HEK293 (cell line): ENCODE measurements around the gene SMO.
"Not testable (repeated sequence)": the region's sequence is repeated elsewhere in the genome, so short reads cannot be mapped to it uniquely, and the experiment has no call there.

Source experiments
- CTCF ChIA-PET: fragments of 350-600 bp; formaldehyde crosslinking; extraction: SDS; loops from one replicate; lab custom pipeline; 2021; ENCODE audit warnings: antibody characterized with exemption; lab: Yijun Ruan, JAX
- POLR2A ChIA-PET: fragments of 300-600 bp; formaldehyde crosslinking; extraction: SDS; loops from one replicate; lab custom pipeline; 2020; ENCODE audit warnings: antibody characterized with exemption, inconsistent platforms; lab: Yijun Ruan, JAX
- H3K27ac ChIP-seq: fragments of 200-500 bp; sonication (Bioruptor generic); 2 replicates; pipeline ENCODE4 v1.5.1; 2014; ENCODE audit warnings: low read depth, low read length, control low read depth, inconsistent platforms; ENCODE audit errors: extremely low read depth
- H3K36me3 ChIP-seq, 2 experiments: fragments of 200-500 bp in 1 of 2; sonication (Bioruptor generic) in 1 of 2; 1 replicate in 1 of 2; 2 replicates in 1 of 2; pipeline ENCODE4 v1.5.1; 2014 to 2017; ENCODE audit warnings: inconsistent platforms in 2 of 2, low read length in 2 of 2; ENCODE audit not compliant: control insufficient read depth in 2 of 2, insufficient read depth in 1 of 2
- H3K4me1 ChIP-seq: fragments of 200-500 bp; sonication (Bioruptor generic); 2 replicates; pipeline ENCODE4 v1.5.1; 2014; ENCODE audit warnings: mild to moderate bottlenecking, low read length, inconsistent platforms; ENCODE audit not compliant: control insufficient read depth, insufficient read depth
- H3K4me3 ChIP-seq: 2 replicates; pipeline ENCODE4 v1.5.1; 2011; ENCODE audit warnings: low read depth, mild to moderate bottlenecking, control low read depth, low read length, moderate library complexity
- H3K9me3 ChIP-seq: fragments of 200-500 bp; sonication (Bioruptor generic); 2 replicates; pipeline ENCODE4 v1.5.1; 2014; ENCODE audit warnings: low read depth, low read length, inconsistent platforms; ENCODE audit not compliant: control insufficient read depth, insufficient read depth
- GLIS2 ChIP-seq: fragments of 450-650 bp; formaldehyde crosslinking; IDR thresholded peaks from 2 replicates; pipeline ENCODE4 v1.5.1; 2016; ENCODE audit warnings: missing biosample characterization, missing genetic modification characterization
- KLF1 ChIP-seq: fragments of 450-650 bp; formaldehyde crosslinking; IDR thresholded peaks from 2 replicates; pipeline ENCODE4 v1.5.1; 2016; ENCODE audit warnings: missing biosample characterization, missing genetic modification characterization
- MEIS1 ChIP-seq: sonication (generic); formaldehyde crosslinking; IDR thresholded peaks from 2 replicates; pipeline ENCODE4 v1.8.1; 2022; ENCODE audit warnings: missing genetic modification reagents, mild to moderate bottlenecking, borderline replicate concordance
- ZNF114 ChIP-seq: fragments of 450-650 bp; formaldehyde crosslinking; IDR thresholded peaks from 2 replicates; pipeline ENCODE4 v1.5.0; 2017; ENCODE audit warnings: missing biosample characterization, missing genetic modification characterization
- ZNF214 ChIP-seq: fragments of 450-650 bp; formaldehyde crosslinking; IDR thresholded peaks from 2 replicates; pipeline ENCODE4 v1.5.1; 2017; ENCODE audit warnings: missing biosample characterization, mild to moderate bottlenecking, missing genetic modification characterization, borderline replicate concordance
- ZNF354C ChIP-seq: fragments of 450-650 bp; formaldehyde crosslinking; IDR thresholded peaks from 2 replicates; pipeline ENCODE4 v1.5.1; 2016; ENCODE audit warnings: missing biosample characterization, missing genetic modification characterization, low read depth, borderline replicate concordance
- ZNF473 ChIP-seq: fragments of 450-650 bp; formaldehyde crosslinking; IDR thresholded peaks from 2 replicates; pipeline ENCODE4 v1.5.1; 2017; ENCODE audit warnings: missing biosample characterization, missing genetic modification characterization
- ZNF501 ChIP-seq: fragments of 450-650 bp; formaldehyde crosslinking; IDR thresholded peaks from 2 replicates; pipeline ENCODE4 v1.5.1; 2016; ENCODE audit warnings: missing biosample characterization, missing genetic modification characterization
- ZNF529 ChIP-seq: fragments of 450-650 bp; formaldehyde crosslinking; IDR thresholded peaks from 2 replicates; pipeline ENCODE4 v1.5.1; 2017; ENCODE audit warnings: missing genetic modification characterization, missing biosample characterization; ENCODE audit not compliant: insufficient replicate concordance
- ZNF530 ChIP-seq: fragments of 450-650 bp; formaldehyde crosslinking; IDR thresholded peaks from 2 replicates; pipeline ENCODE4 v1.5.1; 2016; ENCODE audit warnings: low read depth, missing biosample characterization, missing genetic modification characterization
- ZNF654 ChIP-seq: fragments of 450-650 bp; formaldehyde crosslinking; IDR thresholded peaks from 2 replicates; pipeline ENCODE4 v1.5.1; 2016; ENCODE audit warnings: low read depth, missing biosample characterization, missing genetic modification characterization
- ZNF701 ChIP-seq: fragments of 450-650 bp; formaldehyde crosslinking; IDR thresholded peaks from 2 replicates; pipeline ENCODE4 v1.5.1; 2016; ENCODE audit warnings: missing biosample characterization, missing genetic modification characterization
- ZNF707 ChIP-seq: fragments of 450-650 bp; formaldehyde crosslinking; IDR thresholded peaks from 2 replicates; pipeline ENCODE4 v1.5.1; 2016; ENCODE audit warnings: missing biosample characterization, missing genetic modification characterization
- ZSCAN16 ChIP-seq: fragments of 450-650 bp; formaldehyde crosslinking; IDR thresholded peaks from 2 replicates; pipeline ENCODE4 v1.5.1; 2016; ENCODE audit warnings: missing biosample characterization, missing genetic modification characterization
- TF ChIP-seq, protein P1 (sequence below): fragments of 450-650 bp; formaldehyde crosslinking; IDR thresholded peaks from 2 replicates; pipeline ENCODE4 v1.5.1; 2017; ENCODE audit warnings: missing biosample characterization, missing genetic modification characterization
- TF ChIP-seq, protein P2 (sequence below): fragments of 450-650 bp; formaldehyde crosslinking; IDR thresholded peaks from 2 replicates; pipeline ENCODE4 v1.5.1; 2017; ENCODE audit warnings: missing biosample characterization, missing genetic modification characterization

The SMO gene

DNA sequence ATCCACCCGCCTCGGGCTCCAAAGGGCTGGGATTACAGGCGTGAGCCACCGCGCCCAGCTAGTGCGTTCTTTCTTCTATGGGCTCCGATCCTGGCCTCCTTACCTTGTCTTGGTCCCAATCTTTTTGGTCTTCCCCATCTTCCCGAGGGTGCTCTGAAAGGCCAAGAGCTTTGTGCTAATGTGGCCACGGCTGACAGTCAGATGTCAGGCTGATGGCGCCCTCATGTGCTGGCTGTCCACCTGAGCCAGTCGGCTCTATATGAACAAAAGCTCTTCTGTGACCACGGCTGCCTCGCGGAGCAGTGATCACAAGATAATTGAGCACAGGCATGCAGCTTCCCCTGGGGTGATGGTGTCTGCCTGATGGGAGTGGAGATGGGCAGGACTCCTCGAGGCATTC, 25.4 kb downstream of the SMO start (continued):
- no peak for TF ChIP-seq KLF1
- no peak for TF ChIP-seq ZNF530
- TF ChIP-seq ZNF701 (tag by site-specific recombination), result 0 out of 2 replicates have a peak, but pooled peaks have one; percentile 34
- TF ChIP-seq GLIS2, result no peak
- TF ChIP-seq ZNF214, result no peak
- TF ChIP-seq ZNF114, result no peak
- peak; percentile 77 for TF ChIP-seq ZNF654 (tag by site-specific recombination)
- TF ChIP-seq ZNF501, result no peak
- no peak for TF ChIP-seq ZNF707
- no peak for TF ChIP-seq ZNF354C (tag by site-specific recombination)
- no peak for TF ChIP-seq ZNF529
- TF ChIP-seq, protein P1, sequence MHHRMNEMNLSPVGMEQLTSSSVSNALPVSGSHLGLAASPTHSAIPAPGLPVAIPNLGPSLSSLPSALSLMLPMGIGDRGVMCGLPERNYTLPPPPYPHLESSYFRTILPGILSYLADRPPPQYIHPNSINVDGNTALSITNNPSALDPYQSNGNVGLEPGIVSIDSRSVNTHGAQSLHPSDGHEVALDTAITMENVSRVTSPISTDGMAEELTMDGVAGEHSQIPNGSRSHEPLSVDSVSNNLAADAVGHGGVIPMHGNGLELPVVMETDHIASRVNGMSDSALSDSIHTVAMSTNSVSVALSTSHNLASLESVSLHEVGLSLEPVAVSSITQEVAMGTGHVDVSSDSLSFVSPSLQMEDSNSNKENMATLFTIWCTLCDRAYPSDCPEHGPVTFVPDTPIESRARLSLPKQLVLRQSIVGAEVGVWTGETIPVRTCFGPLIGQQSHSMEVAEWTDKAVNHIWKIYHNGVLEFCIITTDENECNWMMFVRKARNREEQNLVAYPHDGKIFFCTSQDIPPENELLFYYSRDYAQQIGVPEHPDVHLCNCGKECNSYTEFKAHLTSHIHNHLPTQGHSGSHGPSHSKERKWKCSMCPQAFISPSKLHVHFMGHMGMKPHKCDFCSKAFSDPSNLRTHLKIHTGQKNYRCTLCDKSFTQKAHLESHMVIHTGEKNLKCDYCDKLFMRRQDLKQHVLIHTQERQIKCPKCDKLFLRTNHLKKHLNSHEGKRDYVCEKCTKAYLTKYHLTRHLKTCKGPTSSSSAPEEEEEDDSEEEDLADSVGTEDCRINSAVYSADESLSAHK, result no peak
- no peak for TF ChIP-seq ZNF473 (tag by site-specific recombination)
- no peak for TF ChIP-seq MEIS1 (CRISPR knock-in tag)
- TF ChIP-seq, protein P2, sequence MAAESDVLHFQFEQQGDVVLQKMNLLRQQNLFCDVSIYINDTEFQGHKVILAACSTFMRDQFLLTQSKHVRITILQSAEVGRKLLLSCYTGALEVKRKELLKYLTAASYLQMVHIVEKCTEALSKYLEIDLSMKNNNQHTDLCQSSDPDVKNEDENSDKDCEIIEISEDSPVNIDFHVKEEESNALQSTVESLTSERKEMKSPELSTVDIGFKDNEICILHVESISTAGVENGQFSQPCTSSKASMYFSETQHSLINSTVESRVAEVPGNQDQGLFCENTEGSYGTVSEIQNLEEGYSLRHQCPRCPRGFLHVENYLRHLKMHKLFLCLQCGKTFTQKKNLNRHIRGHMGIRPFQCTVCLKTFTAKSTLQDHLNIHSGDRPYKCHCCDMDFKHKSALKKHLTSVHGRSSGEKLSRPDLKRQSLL (tag by site-specific recombination), result 0 out of 2 replicates have a peak, but pooled peaks have one; percentile 25

DNA sequence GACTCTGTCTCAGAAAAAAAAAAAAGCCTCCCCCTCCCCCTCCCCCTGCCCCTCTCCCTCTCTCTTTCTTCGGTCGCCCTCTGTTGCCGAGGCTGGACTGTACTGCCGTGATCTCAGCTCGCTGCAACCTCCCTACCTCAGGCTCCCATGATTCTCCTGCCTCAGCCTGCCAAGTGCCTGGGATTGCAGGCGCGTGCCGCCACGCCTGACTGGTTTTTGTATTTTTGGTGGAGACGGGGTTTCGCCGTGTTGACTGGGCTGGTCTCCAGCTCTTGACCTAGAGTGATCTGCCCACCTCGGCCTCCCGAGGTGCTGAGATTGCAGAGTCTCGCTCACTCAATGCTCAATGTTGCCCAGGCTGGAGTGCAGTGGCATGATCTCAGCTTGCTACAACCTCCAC, 27.3 kb downstream of the SMO start:
- H3K4me3 ChIP-seq, POLR2A ChIA-PET, H3K4me1 ChIP-seq, H3K27ac ChIP-seq, H3K9me3 ChIP-seq: not testable (repeated sequence)
- CTCF ChIA-PET, result interaction anchor here (0.7 to 3.5 kb wide), 3 partner anchors 53 to 328 kb away, joined by 3 to 17 read pairs (median 3); no protein-coding TSS in a partner anchor
- peaks cover 0 to 24% of the 10 kb centered on the region in 2 experiments; a peak in 1 of 3 replicates for H3K36me3 ChIP-seq

DNA sequence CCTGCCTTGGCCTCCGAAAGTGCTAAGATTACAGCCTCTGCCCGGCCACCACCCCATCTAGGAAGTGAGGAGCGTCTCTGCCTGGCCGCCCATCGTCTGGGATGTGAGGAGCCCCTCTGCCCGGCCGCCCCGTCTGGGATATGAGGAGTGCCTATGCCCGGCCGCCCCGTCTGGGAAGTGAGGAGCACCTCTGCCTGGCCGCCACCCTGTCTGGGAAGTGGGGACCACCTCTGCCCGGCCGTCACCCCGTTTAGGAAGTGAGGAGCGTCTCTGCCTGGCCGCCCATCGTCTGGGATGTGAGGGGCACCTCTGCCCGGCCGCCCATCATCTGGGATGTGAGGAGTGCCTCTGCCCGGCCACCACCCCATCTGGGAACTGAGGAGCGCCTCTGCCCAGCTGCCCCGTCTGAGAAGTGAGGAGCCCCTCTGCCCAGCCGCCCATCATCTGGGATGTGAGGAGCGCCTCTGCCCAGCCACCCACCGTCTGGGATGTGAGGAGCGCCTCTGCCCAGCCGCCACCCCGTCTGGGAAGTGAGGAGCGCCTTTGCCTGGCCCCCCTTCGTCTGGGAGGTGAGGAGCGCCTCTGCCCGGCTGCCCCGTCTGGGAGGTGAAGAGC, 27.8 kb downstream of the SMO start:
- H3K9me3 ChIP-seq, POLR2A ChIA-PET, H3K27ac ChIP-seq, H3K4me1 ChIP-seq, H3K4me3 ChIP-seq: not testable (repeated sequence)
- peaks cover 0 to 19% of the 10 kb centered on the region in 2 experiments; a peak in 1 of 3 replicates for H3K36me3 ChIP-seq
- CTCF ChIA-PET, result interaction anchor here (1.0 to 3.5 kb wide), 2 partner anchors 54 to 81 kb away, joined by 3 to 17 read pairs; no protein-coding TSS in a partner anchor

DNA sequence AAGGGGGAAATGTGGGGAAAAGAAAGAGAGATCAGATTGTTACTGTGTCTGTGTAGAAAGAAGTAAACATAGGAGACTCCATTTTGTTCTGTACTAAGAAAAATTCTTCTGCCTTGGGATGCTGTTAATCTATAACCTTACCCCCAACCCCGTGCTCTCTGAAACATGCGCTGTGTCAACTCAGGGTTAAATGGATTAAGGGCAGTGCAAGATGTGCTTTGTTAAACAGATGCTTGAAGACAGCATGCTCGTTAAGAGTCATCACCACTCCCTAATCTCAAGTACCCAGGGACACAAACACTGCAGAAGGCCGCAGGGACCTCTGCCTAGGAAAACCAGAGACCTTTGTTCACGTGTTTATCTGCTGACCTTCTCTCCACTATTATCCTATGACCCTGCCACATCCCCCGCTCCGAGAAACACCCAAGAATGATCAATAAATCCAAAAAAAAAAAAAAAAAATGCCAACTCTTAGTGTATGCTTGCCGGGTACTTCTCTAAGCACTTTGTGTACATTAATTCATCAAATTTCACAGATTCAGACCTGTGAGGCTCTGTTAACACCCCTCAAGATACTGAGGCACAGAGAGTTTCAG, 28.5 kb downstream of the SMO start:
- POLR2A ChIA-PET, result not testable (repeated sequence)
- CTCF ChIA-PET, result interaction anchor here (0.7 to 6.4 kb wide), 13 partner anchors 8 to 267 kb away, joined by 3 to 95 read pairs (median 13); partner anchors contain the start of gene TSPAN33
- TF ChIP-seq ZSCAN16 (tag by site-specific recombination), result peak; percentile 61; the same call in 1 of the 2 replicates
- TF ChIP-seq, all 188 proteins: peak for 1; not testable (repeated sequence) for 187
- H3K9me3 ChIP-seq, H3K4me1 ChIP-seq, H3K4me3 ChIP-seq, H3K27ac ChIP-seq: not testable (repeated sequence)
- H3K36me3 ChIP-seq, result peaks cover 0 to 12% of the 10 kb centered on the region in 2 experiments; a peak in 1 of 3 replicates
